ENCODE results near the gene GRID2. TPM values are rescaled to one million over a fixed set of nuclear protein-coding genes. Genes with fewer than 3 reads are reported as not detected.

GRID2 gene
- total and polyA plus RNA-seq, 10 of the 15 experiments (the other 5 are each of a cell fraction or from before 2014, with no cell fraction given) = not detected

DNA sequence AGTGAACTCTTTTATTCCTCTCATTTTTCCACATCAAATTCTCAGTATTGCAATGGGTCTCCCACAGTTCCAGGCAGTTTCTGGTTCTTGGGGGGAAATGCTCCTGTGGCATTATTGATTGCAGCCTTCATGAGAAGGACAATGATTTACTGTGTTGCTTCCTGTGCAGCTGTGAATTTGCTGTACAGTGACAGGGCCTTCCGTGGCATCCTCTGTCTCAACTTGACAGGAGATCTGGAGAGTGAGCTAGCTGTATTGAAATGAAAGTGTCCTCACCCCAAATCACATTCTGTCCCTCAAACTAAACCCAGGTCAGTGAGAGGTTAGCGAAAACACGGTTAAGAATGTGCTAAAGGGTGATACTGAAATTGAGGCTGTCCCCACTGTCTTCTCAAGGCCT lies 1447.6 kb downstream of the GRID2 start:
- Histone ChIP-seq H3K36me3 (ENCODE audit: control insufficient read depth in 2 of 2, insufficient read depth in 2 of 2, low read length in 1 of 2) (no peaks in the 10 kb centered on the region), H3K27me3 (replicated peaks in 1 of 2; ENCODE audit: control insufficient read depth in 2 of 2, insufficient read depth in 2 of 2, low read length in 1 of 2) (no peaks in the 10 kb centered on the region), H4K20me1 (ENCODE audit: control insufficient read depth, insufficient read depth) (no peaks in the 10 kb centered on the region), H3K79me2 (ENCODE audit: control insufficient read depth, insufficient read depth, low read length) (no peaks in the 10 kb centered on the region), H3K4me2 (ENCODE audit: control insufficient read depth, insufficient read depth) (no peak overlapping the region), H3K4me1 (ENCODE audit: control insufficient read depth, insufficient read depth, low read length) (peaks cover 10% of the 10 kb centered on the region; the same call in 1 of the 2 replicates), H3K9ac (ENCODE audit: control insufficient read depth, insufficient read depth, low read length) (no peak overlapping the region), H3K4me3 (no peak overlapping the region), H3K27ac (ENCODE audit: control insufficient read depth, insufficient read depth) (no peak overlapping the region), H2AFZ (ENCODE audit: control insufficient read depth, low read depth, low read length) (peak overlapping the region; percentile 13; the same call in 1 of the 2 replicates), H3K9me3 (replicated peaks; ENCODE audit: control insufficient read depth, insufficient read depth, low read length) (no peaks in the 10 kb centered on the region)
- ChIA-PET POLR2A (interaction anchor here (0.9 kb wide), 1 partner anchor 10 kb away, joined by 5 read pairs; no protein-coding TSS in a partner anchor), SMC1A (ENCODE audit: uncharacterized antibody, unreplicated experiment) (interaction anchor here (0.6 to 2.1 kb wide), 8 partner anchors 9 to 966 kb away, joined by 3 to 13 read pairs (median 3); no protein-coding TSS in a partner anchor), CTCF (interaction anchor here (1.6 kb wide), 1 partner anchor 9 kb away, joined by 4 read pairs; no protein-coding TSS in a partner anchor), RAD21 (ENCODE audit: unreplicated experiment) (interaction anchor here (3.9 kb wide), 1 partner anchor 11 kb away, joined by 17 read pairs; no protein-coding TSS in a partner anchor)
- in situ Hi-C loops (cut with MboI) (no loop called here), intact Hi-C loops (cut with micrococcal nuclease; ENCODE audit: unreplicated experiment) (no loop called here)
- no TSS peak for BruUV-seq (replicated peaks)
- TF ChIP-seq, protein P1, sequence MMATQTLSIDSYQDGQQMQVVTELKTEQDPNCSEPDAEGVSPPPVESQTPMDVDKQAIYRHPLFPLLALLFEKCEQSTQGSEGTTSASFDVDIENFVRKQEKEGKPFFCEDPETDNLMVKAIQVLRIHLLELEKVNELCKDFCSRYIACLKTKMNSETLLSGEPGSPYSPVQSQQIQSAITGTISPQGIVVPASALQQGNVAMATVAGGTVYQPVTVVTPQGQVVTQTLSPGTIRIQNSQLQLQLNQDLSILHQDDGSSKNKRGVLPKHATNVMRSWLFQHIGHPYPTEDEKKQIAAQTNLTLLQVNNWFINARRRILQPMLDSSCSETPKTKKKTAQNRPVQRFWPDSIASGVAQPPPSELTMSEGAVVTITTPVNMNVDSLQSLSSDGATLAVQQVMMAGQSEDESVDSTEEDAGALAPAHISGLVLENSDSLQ (IDR thresholded peaks at IDR 0.05) = peak; percentile 33; the same call in 1 of the 2 replicates
- TF ChIP-seq EED (IDR thresholded peaks at IDR 0.05; ENCODE audit: low read depth) = peak; percentile 22; the same call in 1 of the 2 replicates
- TF ChIP-seq, protein P2, sequence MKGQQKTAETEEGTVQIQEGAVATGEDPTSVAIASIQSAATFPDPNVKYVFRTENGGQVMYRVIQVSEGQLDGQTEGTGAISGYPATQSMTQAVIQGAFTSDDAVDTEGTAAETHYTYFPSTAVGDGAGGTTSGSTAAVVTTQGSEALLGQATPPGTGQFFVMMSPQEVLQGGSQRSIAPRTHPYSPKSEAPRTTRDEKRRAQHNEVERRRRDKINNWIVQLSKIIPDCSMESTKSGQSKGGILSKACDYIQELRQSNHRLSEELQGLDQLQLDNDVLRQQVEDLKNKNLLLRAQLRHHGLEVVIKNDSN (IDR thresholded peaks at IDR 0.05; ENCODE audit: borderline replicate concordance, extremely low read length, insufficient read depth, low read depth, low read length) = no peak
- WGBS (ENCODE audit: insufficient coverage, insufficient replicate concordance, low lambda C conversion rate, missing lambda C conversion rate) = 87% methylated on average over 3 of the region's 3 CpGs
- FAIRE-seq = no peak
- DNase-seq (ENCODE audit: low read depth, low spot score) = no peak
- ATAC-seq = 0 out of 3 replicates have a peak, but pooled peaks have one; percentile 3

DNA sequence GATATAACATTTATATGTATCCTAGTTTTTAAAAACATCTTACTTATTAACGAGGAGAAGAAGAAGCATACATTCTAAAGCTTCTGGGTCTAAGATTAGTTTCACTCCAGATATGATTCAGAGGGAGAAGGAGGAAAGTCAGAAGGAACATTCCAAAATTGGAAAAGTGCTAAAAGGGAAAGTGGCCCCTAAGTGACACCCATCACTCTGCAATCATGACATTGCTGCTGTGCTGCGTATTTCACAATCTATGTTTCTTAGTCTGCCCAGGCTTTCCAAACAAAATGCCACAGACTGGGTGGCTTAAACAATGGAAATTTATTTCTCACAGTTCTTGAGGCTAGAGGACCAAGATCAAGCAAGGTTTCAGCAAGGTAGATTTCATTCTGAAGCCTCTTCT lies 1452.3 kb downstream of the GRID2 start:
- ATAC-seq (no peak), DNase-seq (ENCODE audit: low read depth, low spot score) (no peak), FAIRE-seq (no peak)
- CTCF ChIA-PET = no interaction called here
- intact Hi-C loops (cut with micrococcal nuclease; ENCODE audit: unreplicated experiment) = no loop called here
- Histone ChIP-seq H3K27me3 (replicated peaks in 1 of 2; ENCODE audit: control insufficient read depth in 2 of 2, insufficient read depth in 2 of 2, low read length in 1 of 2) (no peaks in the 10 kb centered on the region), H3K79me2 (ENCODE audit: control insufficient read depth, insufficient read depth, low read length) (no peaks in the 10 kb centered on the region), H3K9me3 (replicated peaks; ENCODE audit: control insufficient read depth, insufficient read depth, low read length) (no peaks in the 10 kb centered on the region), H3K36me3 (ENCODE audit: control insufficient read depth in 2 of 2, insufficient read depth in 2 of 2, low read length in 1 of 2) (no peaks in the 10 kb centered on the region), H3K27ac (ENCODE audit: control insufficient read depth, insufficient read depth) (no peak overlapping the region), H3K4me1 (ENCODE audit: control insufficient read depth, insufficient read depth, low read length) (no peaks in the 10 kb centered on the region), H2AFZ (ENCODE audit: control insufficient read depth, low read depth, low read length) (no peak overlapping the region), H3K4me2 (ENCODE audit: control insufficient read depth, insufficient read depth) (no peak overlapping the region), H3K4me3 (no peak overlapping the region), H4K20me1 (ENCODE audit: control insufficient read depth, insufficient read depth) (no peaks in the 10 kb centered on the region), H3K9ac (ENCODE audit: control insufficient read depth, insufficient read depth, low read length) (no peak overlapping the region)
- no TSS peak for BruUV-seq (replicated peaks)
- POLR2A ChIA-PET = no interaction called here
- 3% methylated on average over 2 of the region's 2 CpGs for WGBS (ENCODE audit: insufficient coverage, insufficient replicate concordance, low lambda C conversion rate, missing lambda C conversion rate)
- SMC1A ChIA-PET (ENCODE audit: uncharacterized antibody, unreplicated experiment) = interaction anchor here (1.7 kb wide), 1 partner anchor 11 kb away, joined by 11 read pairs; no protein-coding TSS in a partner anchor
- RAD21 ChIA-PET (ENCODE audit: unreplicated experiment) = no interaction called here
- in situ Hi-C loops (cut with MboI) = no loop called here
- TF ChIP-seq SMAD5 (IDR thresholded peaks at IDR 0.05; ENCODE audit: low read depth) = no peak
- TF ChIP-seq, protein P3, sequence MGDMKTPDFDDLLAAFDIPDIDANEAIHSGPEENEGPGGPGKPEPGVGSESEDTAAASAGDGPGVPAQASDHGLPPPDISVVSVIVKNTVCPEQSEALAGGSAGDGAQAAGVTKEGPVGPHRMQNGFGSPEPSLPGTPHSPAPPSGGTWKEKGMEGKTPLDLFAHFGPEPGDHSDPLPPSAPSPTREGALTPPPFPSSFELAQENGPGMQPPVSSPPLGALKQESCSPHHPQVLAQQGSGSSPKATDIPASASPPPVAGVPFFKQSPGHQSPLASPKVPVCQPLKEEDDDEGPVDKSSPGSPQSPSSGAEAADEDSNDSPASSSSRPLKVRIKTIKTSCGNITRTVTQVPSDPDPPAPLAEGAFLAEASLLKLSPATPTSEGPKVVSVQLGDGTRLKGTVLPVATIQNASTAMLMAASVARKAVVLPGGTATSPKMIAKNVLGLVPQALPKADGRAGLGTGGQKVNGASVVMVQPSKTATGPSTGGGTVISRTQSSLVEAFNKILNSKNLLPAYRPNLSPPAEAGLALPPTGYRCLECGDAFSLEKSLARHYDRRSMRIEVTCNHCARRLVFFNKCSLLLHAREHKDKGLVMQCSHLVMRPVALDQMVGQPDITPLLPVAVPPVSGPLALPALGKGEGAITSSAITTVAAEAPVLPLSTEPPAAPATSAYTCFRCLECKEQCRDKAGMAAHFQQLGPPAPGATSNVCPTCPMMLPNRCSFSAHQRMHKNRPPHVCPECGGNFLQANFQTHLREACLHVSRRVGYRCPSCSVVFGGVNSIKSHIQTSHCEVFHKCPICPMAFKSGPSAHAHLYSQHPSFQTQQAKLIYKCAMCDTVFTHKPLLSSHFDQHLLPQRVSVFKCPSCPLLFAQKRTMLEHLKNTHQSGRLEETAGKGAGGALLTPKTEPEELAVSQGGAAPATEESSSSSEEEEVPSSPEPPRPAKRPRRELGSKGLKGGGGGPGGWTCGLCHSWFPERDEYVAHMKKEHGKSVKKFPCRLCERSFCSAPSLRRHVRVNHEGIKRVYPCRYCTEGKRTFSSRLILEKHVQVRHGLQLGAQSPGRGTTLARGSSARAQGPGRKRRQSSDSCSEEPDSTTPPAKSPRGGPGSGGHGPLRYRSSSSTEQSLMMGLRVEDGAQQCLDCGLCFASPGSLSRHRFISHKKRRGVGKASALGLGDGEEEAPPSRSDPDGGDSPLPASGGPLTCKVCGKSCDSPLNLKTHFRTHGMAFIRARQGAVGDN (IDR thresholded peaks at IDR 0.05) = no peak
- no peak for TF ChIP-seq LARP7 (IDR thresholded peaks at IDR 0.05)
- no peak for TF ChIP-seq KAT2A (conservative IDR thresholded peaks at IDR 0.05; ENCODE audit: control insufficient read depth, low read depth, low read length)

Data from GM12878 (cell line).